HepG2 (cell line): ENCODE data around the gene BCL11B. TPM values are rescaled to one million over a fixed set of nuclear protein-coding genes. Genes with fewer than 3 reads are reported as not detected.

Experiments
- ATAC-seq: fragments of 200-7000 bp; cut with Tn5 transposase; 3 replicates; pipeline ENCODE4 v1.9.1; 2020; ENCODE audit warnings: mild to moderate bottlenecking, moderate library complexity
- BruUV-seq: library from RNA; stranded (reverse); fragments of 400-500 nt; replicated peaks from 2 replicates; lab custom pipeline; 2021; lab: Mats Ljungman, UMichigan
- CTCF ChIA-PET: fragments of 300-600 bp; formaldehyde crosslinking; extraction: SDS; loops from one replicate; lab custom pipeline; 2021; ENCODE audit warnings: low total read pairs, inconsistent platforms, low intra/inter-chr PET ratio; lab: Yijun Ruan, JAX
- POLR2A ChIA-PET: fragments of 350-600 bp; sonication (Branson Sonifier 250); formaldehyde crosslinking; loops from one replicate; lab custom pipeline; 2020; ENCODE audit warnings: antibody characterized with exemption, inconsistent platforms; lab: Yijun Ruan, JAX
- DNase-seq: peaks from one replicate; pipeline ENCODE4 v3.0.0-alpha.2; 2015; ENCODE audit warnings: low spot score
- FAIRE-seq: peaks from 3 replicates; lab custom pipeline; 2011; peaks lifted over from hg19 to GRCh38; lab: Jason Lieb, UNC
- H2AFZ ChIP-seq: one replicate; pipeline ENCODE4 v1.6.1; 2011; ENCODE audit warnings: low read length, inconsistent platforms
- H3K27ac ChIP-seq: fragments of 300-600 bp; 3 replicates; pipeline ENCODE4 v1.8.0; 2011; ENCODE audit warnings: mixed run types, mild to moderate bottlenecking, mixed read lengths, low read length, inconsistent platforms; ENCODE audit not compliant: insufficient read depth; ENCODE audit errors: extremely low read length
- H3K27me3 ChIP-seq, 2 experiments: fragments of 200-600 bp in 1 of 2; 2 replicates in 1 of 2; 3 replicates in 1 of 2; pipeline versions ENCODE4 v1.6.0 to v1.8.0; 2011; ENCODE audit warnings: low read length in 2 of 2, mild to moderate bottlenecking in 2 of 2, moderate library complexity in 2 of 2, inconsistent platforms in 1 of 2; ENCODE audit not compliant: insufficient read depth in 2 of 2, control insufficient read depth in 1 of 2
- H3K36me3 ChIP-seq, 2 experiments: fragments of 200-600 bp in 1 of 2; replicated peaks in 1 of 2; 2 replicates in 1 of 2; 3 replicates in 1 of 2; pipeline versions ENCODE4 v1.5.1 to v1.8.0; 2011; ENCODE audit warnings: low read length in 2 of 2, inconsistent platforms in 1 of 2; ENCODE audit not compliant: insufficient read depth in 2 of 2, control insufficient read depth in 1 of 2
- H3K4me1 ChIP-seq: 2 replicates; pipeline ENCODE4 v1.5.1; 2012; ENCODE audit warnings: low read length, inconsistent platforms; ENCODE audit not compliant: insufficient read depth
- H3K4me2 ChIP-seq: 2 replicates; pipeline ENCODE4 v1.6.0; 2011; ENCODE audit warnings: low read depth, low read length, inconsistent platforms
- H3K4me3 ChIP-seq, 3 experiments: fragments of 200-600 bp in 1 of 3; sonication (generic), shearing (Covaris generic) in 1 of 3; replicated peaks in 1 of 3; 2 replicates each; pipeline ENCODE4 v1.5.1; 2011 to 2016; ENCODE audit warnings: low read length in 3 of 3, inconsistent platforms in 2 of 3, low read depth in 2 of 3, mild to moderate bottlenecking in 2 of 3, control low read depth in 1 of 3, mixed read lengths in 1 of 3; ENCODE audit not compliant: insufficient read depth in 1 of 3
- H3K79me2 ChIP-seq: one replicate; pipeline ENCODE4 v1.6.1; 2011; ENCODE audit warnings: low read length, inconsistent platforms; ENCODE audit not compliant: insufficient read depth
- H3K9ac ChIP-seq: 2 replicates; pipeline ENCODE4 v1.6.0; 2011; ENCODE audit warnings: mild to moderate bottlenecking, low read depth, low read length, inconsistent platforms; ENCODE audit not compliant: insufficient read depth
- H3K9me3 ChIP-seq: 2 replicates; pipeline ENCODE4 v1.5.1; 2012; ENCODE audit warnings: mild to moderate bottlenecking, low read length
- H4K20me1 ChIP-seq: 2 replicates; pipeline ENCODE4 v1.6.0; 2011; ENCODE audit warnings: inconsistent platforms, mild to moderate bottlenecking, low read length, moderate library complexity; ENCODE audit not compliant: insufficient read depth
- BHLHE40 ChIP-seq: IDR thresholded peaks from 2 replicates; pipeline ENCODE4 v1.6.1; 2011; ENCODE audit warnings: low read length, improper control_type of control experiment
- CC2D1A ChIP-seq: sonication (generic); formaldehyde crosslinking; IDR thresholded peaks from 2 replicates; pipeline ENCODE4 v1.8.1; 2023; ENCODE audit warnings: mild to moderate bottlenecking, missing genetic modification reagents
- HOXA7 ChIP-seq: sonication (generic); formaldehyde crosslinking; IDR thresholded peaks from 2 replicates; pipeline ENCODE4 v1.8.1; 2022; ENCODE audit warnings: mild to moderate bottlenecking, missing genetic modification reagents, moderate library complexity
- IRX3 ChIP-seq: sonication (generic); formaldehyde crosslinking; IDR thresholded peaks from 2 replicates; pipeline ENCODE4 v1.8.1; 2023; ENCODE audit warnings: mild to moderate bottlenecking, low read depth, missing genetic modification reagents, borderline replicate concordance
- MLLT10 ChIP-seq: sonication (generic); formaldehyde crosslinking; IDR thresholded peaks from 2 replicates; pipeline ENCODE4 v1.4.0; 2020; ENCODE audit warnings: missing genetic modification reagents
- NFE2L2 ChIP-seq: fragments of 150-350 bp; IDR thresholded peaks from 2 replicates; pipeline ENCODE4 v1.6.1; 2014; ENCODE audit warnings: low read length
- PAF1 ChIP-seq: IDR thresholded peaks from 2 replicates; pipeline ENCODE4 v1.6.1; 2016; ENCODE audit warnings: missing genetic modification reagents, missing compliant biosample characterization
- PRDM4 ChIP-seq: sonication (generic); formaldehyde crosslinking; IDR thresholded peaks from 2 replicates; pipeline ENCODE4 v1.9.0; 2021; ENCODE audit warnings: missing genetic modification reagents, borderline replicate concordance
- RBM39 ChIP-seq: fragments of 200-400 bp; formaldehyde crosslinking; IDR thresholded peaks from one replicate; pipeline ENCODE4 v1.6.1; 2018; ENCODE audit warnings: antibody characterized with exemption, mild to moderate bottlenecking, low read depth, low read length; ENCODE audit not compliant: poor library complexity, severe bottlenecking
- RXRA ChIP-seq: sonication (generic); formaldehyde crosslinking; IDR thresholded peaks from 2 replicates; pipeline ENCODE4 v1.5.1; 2020; ENCODE audit warnings: missing genetic modification reagents
- SAFB2 ChIP-seq: sonication (generic); formaldehyde crosslinking; IDR thresholded peaks from 2 replicates; pipeline ENCODE4 v1.5.1; 2020; ENCODE audit warnings: missing genetic modification reagents, low read depth, mild to moderate bottlenecking, borderline replicate concordance
- SNRNP70 ChIP-seq: fragments of 200-400 bp; formaldehyde crosslinking; IDR thresholded peaks from 2 replicates; pipeline ENCODE4 v1.6.1; 2017; ENCODE audit warnings: mild to moderate bottlenecking, low read depth, low read length, moderate library complexity
- SOX13 ChIP-seq, 3 experiments: fragments of 450-650 bp in 1 of 3; sonication (generic) in 1 of 3; formaldehyde crosslinking in 1 of 3; IDR thresholded peaks in 2 of 3; conservative IDR thresholded peaks in 1 of 3; 2 replicates each; pipeline versions ENCODE4 v1.5.0 to v1.6.1; 2016 to 2020; ENCODE audit warnings: antibody characterized with exemption in 1 of 3, mild to moderate bottlenecking in 1 of 3, missing compliant biosample characterization in 1 of 3, missing genetic modification reagents in 1 of 3, moderate library complexity in 1 of 3
- SP140L ChIP-seq: sonication (generic); formaldehyde crosslinking; IDR thresholded peaks from 2 replicates; pipeline ENCODE4 v1.4.0; 2020; ENCODE audit warnings: missing genetic modification reagents, borderline replicate concordance
- ZBTB37 ChIP-seq: sonication (generic); formaldehyde crosslinking; IDR thresholded peaks from 2 replicates; pipeline ENCODE4 v1.4.0; 2020; ENCODE audit warnings: mild to moderate bottlenecking, missing genetic modification reagents
- ZMYM2 ChIP-seq: sonication (generic); formaldehyde crosslinking; IDR thresholded peaks from 2 replicates; pipeline ENCODE4 v1.8.0; 2022; ENCODE audit warnings: mild to moderate bottlenecking, missing genetic modification reagents
- ZNF20 ChIP-seq: sonication (generic); formaldehyde crosslinking; IDR thresholded peaks from 2 replicates; pipeline ENCODE4 v1.4.0; 2020; ENCODE audit warnings: mild to moderate bottlenecking, moderate library complexity, missing genetic modification reagents
- ZNF256 ChIP-seq: sonication (generic); formaldehyde crosslinking; conservative IDR thresholded peaks from 2 replicates; pipeline ENCODE4 v1.4.0; 2020; ENCODE audit warnings: missing genetic modification reagents
- ZNF569 ChIP-seq: sonication (generic); formaldehyde crosslinking; IDR thresholded peaks from 2 replicates; pipeline ENCODE4 v1.5.0; 2020; ENCODE audit warnings: mild to moderate bottlenecking, missing genetic modification reagents, moderate library complexity, borderline replicate concordance
- ZNF639 ChIP-seq: conservative IDR thresholded peaks from 2 replicates; pipeline ENCODE4 v1.6.1; 2018; ENCODE audit warnings: missing genetic modification reagents
- WGBS: methylation state at CpG from one replicate; pipeline ENCODE4 v1.1.6; 2017; ENCODE audit warnings: low lambda C conversion rate; 5-methylcytosine and 5-hydroxymethylcytosine counted together
- in situ Hi-C: cut with HindIII; loops from 2 replicates; pipeline ENCODE4 v1.10.0; 2017; ENCODE audit warnings: low pct_unique_long_range_greater_than_20kb; ENCODE audit not compliant: extremely low pct_ligation_motif_present
- intact Hi-C: fragments of 100-400 bp; cut with micrococcal nuclease; formaldehyde crosslinking; loops from one replicate; pipeline ENCODE4 v1.10.0; 2022; ENCODE audit not compliant: unreplicated experiment
- polyA plus RNA-seq, 8 experiments: library from polyadenylated mRNA; depleted of rRNA in 3 of 8; stranded (reverse) in 7 of 8; unstranded in 1 of 8; fragments of >200 nt; fragmentation: Illumina TruSeq in 4 of 8; extraction: Trizol in 4 of 8; gene quantifications; 2 replicates each; pipeline versions ENCODE4 v1.2.1 to v1.2.3, GENCODE V29; 2011 to 2016; ENCODE audit warnings: low read depth in 4 of 8, missing spikeins in 1 of 8, mixed read lengths in 1 of 8; ENCODE audit not compliant: insufficient read depth in 1 of 8
- total RNA-seq, 5 experiments: library from RNA; depleted of rRNA; stranded (reverse); fragments of >200 nt; fragmentation: Illumina TruSeq; extraction: Trizol; gene quantifications; 2 replicates each; pipeline ENCODE4 v1.2.3, GENCODE V29; 2016; ENCODE audit warnings: low read depth in 1 of 5

BCL11B gene
- total and polyA plus RNA-seq, 2 of the 13 experiments (the other 11 are each of a cell fraction or from before 2014, with no cell fraction given), result not detected

GRCh38 chr14:99148131-99148530 lies 123.9 kb downstream of the BCL11B start (continued):
- TF ChIP-seq PRDM4, result no peak
- TF ChIP-seq ZNF639 (CRISPR knock-in tag), result no peak
- TF ChIP-seq IRX3 (CRISPR knock-in tag), result no peak
- no peak for TF ChIP-seq BHLHE40
- TF ChIP-seq RXRA (CRISPR knock-in tag), result no peak

GRCh38 chr14:99147366-99147740 lies 124.6 kb downstream of the BCL11B start:
- in situ Hi-C loops, result no loop called here
- no peak for DNase-seq
- no peak overlapping the region for H3K27ac ChIP-seq
- intact Hi-C loops, result no loop called here
- no peak overlapping the region for H2AFZ ChIP-seq
- FAIRE-seq, result no peak
- no peak overlapping the region for H3K4me3 ChIP-seq
- ChIA-PET CTCF (no interaction called here), POLR2A (no interaction called here)
- H3K9ac ChIP-seq, result no peak overlapping the region
- ATAC-seq, result no peak
- no TSS peak for BruUV-seq
- no peaks in the 10 kb centered on the region for H4K20me1 ChIP-seq
- H3K27me3 ChIP-seq, result peaks cover 2 to 22% of the 10 kb centered on the region in 2 experiments; a peak in 2 of 5 replicates
- H3K9me3 ChIP-seq, result no peaks in the 10 kb centered on the region
- WGBS, result 40% methylated on average over 5 of the region's 5 CpGs
- H3K36me3 ChIP-seq, result no peaks in the 10 kb centered on the region
- no peak overlapping the region for H3K4me2 ChIP-seq
- no peaks in the 10 kb centered on the region for H3K4me1 ChIP-seq
- no peaks in the 10 kb centered on the region for H3K79me2 ChIP-seq
- no peak for TF ChIP-seq MLLT10 (CRISPR knock-in tag)
- TF ChIP-seq SNRNP70, result no peak
- no peak for TF ChIP-seq ZBTB37 (CRISPR knock-in tag)
- no peak for TF ChIP-seq HOXA7 (CRISPR knock-in tag)
- TF ChIP-seq ZMYM2 (CRISPR knock-in tag), result no peak
- no peak for TF ChIP-seq ZNF569 (CRISPR knock-in tag)
- no peak for TF ChIP-seq CC2D1A (CRISPR knock-in tag)
- no peak for TF ChIP-seq SAFB2 (CRISPR knock-in tag)
- TF ChIP-seq SP140L (CRISPR knock-in tag), result no peak
- TF ChIP-seq NFE2L2, result no peak
- TF ChIP-seq SOX13 (IDR thresholded peaks at IDR 0.05), result no peak
- no peak for TF ChIP-seq SOX13 (CRISPR knock-in tag; conservative IDR thresholded peaks at IDR 0.05 in 1 of 2, IDR thresholded peaks at IDR 0.05 in 1 of 2)
- no peak for TF ChIP-seq ZNF256
- TF ChIP-seq PAF1 (CRISPR knock-in tag), result no peak
- no peak for TF ChIP-seq ZNF20 (CRISPR knock-in tag)
- no peak for TF ChIP-seq RBM39
